ENCODE data around the gene ELMO1.

Gene ELMO1

GRCh38 chr7:37405603-37406122 is 43.0 kb downstream of the ELMO1 start:
- no peak for DNase-seq

GRCh38 chr7:37405128-37405527 is 43.5 kb downstream of the ELMO1 start:
- DNase-seq = no peak

- DNase-seq = no peak
These were observed 48.7 kb downstream of the ELMO1 start for GRCh38 chr7:37399876-37400421.

- no peak for DNase-seq
These were observed 50.3 kb downstream of the ELMO1 start for GRCh38 chr7:37398403-37398802.

- no peak for DNase-seq
These were observed 52.9 kb downstream of the ELMO1 start for GRCh38 chr7:37395618-37396259.

GRCh38 chr7:37394158-37394557 is 54.5 kb downstream of the ELMO1 start:
- no peak for DNase-seq

- no peak for DNase-seq
These were observed 55.2 kb downstream of the ELMO1 start for GRCh38 chr7:37393476-37393875.

- DNase-seq = no peak
These were observed 56.0 kb downstream of the ELMO1 start for GRCh38 chr7:37392673-37393017.

- DNase-seq = no peak
These were observed 56.6 kb downstream of the ELMO1 start for GRCh38 chr7:37391791-37392672.

- DNase-seq = no peak
These were observed 58.5 kb downstream of the ELMO1 start for GRCh38 chr7:37390114-37390513.

- no peak for DNase-seq
These were observed 59.9 kb downstream of the ELMO1 start for GRCh38 chr7:37388811-37389210.

GRCh38 chr7:37385787-37386186 is 62.9 kb downstream of the ELMO1 start:
- no peak for DNase-seq

GRCh38 chr7:37382546-37383088 is 66.0 kb downstream of the ELMO1 start:
- no peak for DNase-seq

- DNase-seq = no peak
These were observed 67.8 kb downstream of the ELMO1 start for GRCh38 chr7:37380831-37381230.

GRCh38 chr7:37379546-37380277 is 69.0 kb downstream of the ELMO1 start:
- DNase-seq = no peak

GRCh38 chr7:37377231-37377630 is 71.4 kb downstream of the ELMO1 start:
- no peak for DNase-seq

- no peak for DNase-seq
These were observed 72.3 kb downstream of the ELMO1 start for GRCh38 chr7:37376386-37376785.

GRCh38 chr7:37372750-37373149 is 75.9 kb downstream of the ELMO1 start:
- no peak for DNase-seq

- no peak for DNase-seq
These were observed 76.9 kb downstream of the ELMO1 start for GRCh38 chr7:37371755-37372154.

GRCh38 chr7:37369906-37370305 is 78.8 kb downstream of the ELMO1 start:
- no peak for DNase-seq

- DNase-seq = no peak
These were observed 80.1 kb downstream of the ELMO1 start for GRCh38 chr7:37368540-37368939.

- DNase-seq = no peak
These were observed 81.7 kb downstream of the ELMO1 start for GRCh38 chr7:37367010-37367409.

GRCh38 chr7:37366445-37366844 is 82.2 kb downstream of the ELMO1 start:
- DNase-seq = no peak
